Erythroblast (primary cell): ENCODE results near the gene IMMP2L.

Source experiments
- DNase-seq, 2 experiments: peaks; one replicate each; lab custom pipeline; 2025; lab: John Stamatoyannopoulos, UW
- GATA1 ChIP-seq: IDR thresholded peaks from 2 replicates; pipeline ENCODE4 v1.6.1; 2011; ENCODE audit warnings: low read depth, mild to moderate bottlenecking, control low read depth, low read length, moderate library complexity
- POLR2A ChIP-seq: IDR thresholded peaks from 2 replicates; pipeline ENCODE4 v1.6.1; 2011; ENCODE audit warnings: mild to moderate bottlenecking, low read length

The IMMP2L gene

DNA sequence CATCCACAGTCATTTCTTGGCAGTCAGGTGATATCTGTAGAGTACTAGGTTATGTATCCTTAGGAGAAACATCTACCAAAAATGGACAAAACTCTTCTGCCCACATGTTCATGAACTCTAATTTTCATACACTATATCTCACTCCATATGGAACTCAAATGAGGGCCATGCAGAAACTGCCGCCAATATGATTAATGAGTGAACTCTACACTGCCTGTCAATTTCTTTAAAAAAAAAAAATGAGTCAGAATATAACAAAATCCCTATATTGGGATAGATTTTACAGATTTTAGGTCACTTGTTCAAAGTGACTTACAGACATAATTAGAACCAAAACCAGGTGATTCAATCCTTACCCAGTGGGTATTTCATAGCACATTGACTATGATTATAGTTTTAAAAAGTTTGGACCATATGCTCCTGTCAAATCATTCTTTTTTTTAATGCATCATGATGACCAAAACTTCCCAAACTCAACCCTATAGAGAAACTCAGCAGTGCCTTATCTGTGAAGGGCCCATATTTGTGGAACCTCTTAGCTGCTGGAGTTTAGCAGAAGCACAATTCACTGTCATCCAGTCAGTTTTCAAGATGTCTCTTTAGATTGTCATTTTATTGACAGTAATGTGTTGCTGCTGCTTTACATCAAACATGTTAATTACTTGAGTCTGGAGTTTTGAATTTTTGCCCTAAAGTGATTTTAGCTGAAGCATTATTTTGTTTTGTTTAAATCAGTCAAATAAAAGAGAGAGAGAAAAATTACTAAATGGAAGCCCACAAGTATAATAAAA lies 460.2 kb downstream of the IMMP2L start:
- TF ChIP-seq GATA1 (no peak), POLR2A (no peak)

DNA sequence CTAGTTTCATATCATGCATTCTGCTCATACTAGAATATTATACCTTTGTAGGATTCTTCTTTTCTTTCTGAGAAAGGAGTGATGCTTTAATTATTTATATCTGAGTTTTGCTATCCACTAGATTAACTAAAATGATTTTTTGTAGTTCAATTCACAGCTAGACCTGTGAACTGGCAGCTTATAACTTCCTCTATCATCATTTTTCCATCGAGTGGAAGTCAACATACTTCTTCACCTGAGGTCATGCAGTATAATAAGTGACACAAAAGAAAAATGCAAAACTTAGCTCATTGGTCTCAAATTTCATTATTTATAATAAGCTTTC lies 463.4 kb downstream of the IMMP2L start:
- DNase-seq, result no peak
- no peak for TF ChIP-seq GATA1
- TF ChIP-seq POLR2A, result no peak

More for the DNA sequence above, 460.2 kb downstream of the IMMP2L start:
- DNase-seq, result no peak

DNA sequence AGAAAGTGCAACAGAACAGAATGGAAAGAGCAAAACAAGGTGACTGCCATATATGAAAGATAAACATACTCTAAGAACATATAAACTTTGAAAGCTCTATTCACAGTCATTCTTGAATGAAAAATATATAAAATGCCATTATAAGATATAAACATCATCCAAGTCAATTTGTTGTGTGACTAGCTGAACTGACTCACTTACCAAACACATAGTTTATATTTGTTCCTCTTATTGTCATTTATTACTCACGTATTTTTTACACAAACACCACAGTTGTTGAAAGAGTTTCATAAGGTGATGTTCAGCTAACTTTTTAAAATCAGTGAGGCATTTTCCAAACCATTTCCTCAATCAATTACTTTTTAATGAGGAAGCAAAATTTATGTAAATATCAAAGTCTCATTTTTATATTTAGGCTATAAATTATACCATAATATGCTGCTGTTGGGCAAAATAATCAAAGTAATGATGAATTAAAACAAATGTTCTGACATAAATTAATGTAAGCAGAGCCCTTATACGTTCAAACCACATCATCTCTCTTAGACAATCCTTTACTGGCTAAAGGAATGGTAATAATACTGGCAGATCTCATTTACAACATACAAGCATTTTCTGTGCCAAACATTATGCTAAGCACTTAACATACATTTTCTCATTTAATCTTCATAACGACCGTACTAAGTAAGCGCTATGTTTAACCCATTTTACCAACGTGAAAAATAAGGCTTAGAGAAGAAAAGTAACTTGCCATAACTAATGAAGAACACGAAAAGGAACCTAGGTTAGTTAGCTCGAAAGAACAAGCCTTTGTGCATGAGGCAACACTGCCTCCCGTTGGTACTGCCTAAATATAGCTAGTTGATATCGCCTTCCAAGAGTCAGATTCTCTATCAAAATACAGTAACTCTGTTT lies 464.0 kb downstream of the IMMP2L start:
- no peak for TF ChIP-seq GATA1
- TF ChIP-seq POLR2A, result no peak
- peak; percentile 32 to 49 for DNase-seq

DNA sequence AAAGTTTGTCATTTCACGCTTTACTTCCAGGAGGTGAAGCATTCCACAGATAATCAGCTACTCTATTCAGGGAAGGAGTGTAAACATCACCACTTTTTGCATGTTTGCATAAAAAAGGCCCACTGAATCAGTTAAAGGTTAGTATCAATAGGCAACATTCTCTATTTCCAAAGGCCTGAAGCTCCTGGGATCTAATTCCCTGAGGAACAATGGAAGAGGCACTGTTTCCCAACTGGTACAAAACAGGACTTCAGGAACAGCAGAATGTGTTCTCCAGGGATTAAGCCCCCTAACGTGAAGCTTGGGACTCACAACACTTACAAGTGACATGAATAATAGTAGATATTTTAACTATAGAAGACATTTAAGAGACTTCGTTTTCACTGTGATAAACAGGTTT lies 465.3 kb downstream of the IMMP2L start:
- no peak for DNase-seq
- TF ChIP-seq POLR2A, result no peak
- no peak for TF ChIP-seq GATA1

DNA sequence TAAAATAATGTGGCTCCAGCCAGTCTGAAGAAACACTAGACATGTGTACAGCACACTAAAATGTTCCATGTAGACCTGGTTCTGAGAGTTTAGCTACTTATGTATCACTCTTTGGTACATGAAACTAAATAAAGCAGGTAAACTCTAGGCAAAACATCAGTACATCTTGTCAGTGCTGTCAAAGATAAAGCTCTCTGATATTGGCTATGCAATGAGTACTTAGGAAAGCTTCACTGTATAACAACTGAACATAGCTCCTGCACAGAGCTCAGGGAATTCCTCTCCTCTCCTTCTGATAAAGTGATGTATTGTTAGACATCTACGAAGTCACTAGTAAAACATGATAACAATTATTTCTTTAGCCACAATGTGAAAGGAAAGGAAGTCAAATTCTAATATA lies 467.9 kb downstream of the IMMP2L start:
- TF ChIP-seq POLR2A, result no peak
- TF ChIP-seq GATA1, result no peak

DNA sequence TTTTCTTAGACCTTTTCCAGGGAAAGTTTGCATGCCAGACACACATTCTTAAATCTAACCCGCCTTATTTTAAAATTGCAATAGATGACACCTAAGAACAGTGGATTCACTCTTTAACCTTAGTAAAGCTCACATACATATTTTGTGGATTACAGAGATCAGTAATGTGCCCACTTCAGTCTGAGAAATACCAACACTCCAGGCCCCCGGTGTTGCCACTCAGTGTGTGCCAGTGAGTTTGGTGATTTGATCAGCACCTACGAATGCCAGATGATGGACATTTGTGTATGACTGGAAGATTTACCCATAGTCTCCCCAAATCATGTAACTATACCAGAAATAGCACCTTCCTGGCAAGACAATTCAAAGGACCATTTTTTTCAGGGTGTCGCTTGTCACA lies 468.8 kb downstream of the IMMP2L start:
- no peak for TF ChIP-seq POLR2A
- TF ChIP-seq GATA1, result no peak
- no peak for DNase-seq

More for the DNA sequence above, 467.9 kb downstream of the IMMP2L start:
- no peak for DNase-seq

DNA sequence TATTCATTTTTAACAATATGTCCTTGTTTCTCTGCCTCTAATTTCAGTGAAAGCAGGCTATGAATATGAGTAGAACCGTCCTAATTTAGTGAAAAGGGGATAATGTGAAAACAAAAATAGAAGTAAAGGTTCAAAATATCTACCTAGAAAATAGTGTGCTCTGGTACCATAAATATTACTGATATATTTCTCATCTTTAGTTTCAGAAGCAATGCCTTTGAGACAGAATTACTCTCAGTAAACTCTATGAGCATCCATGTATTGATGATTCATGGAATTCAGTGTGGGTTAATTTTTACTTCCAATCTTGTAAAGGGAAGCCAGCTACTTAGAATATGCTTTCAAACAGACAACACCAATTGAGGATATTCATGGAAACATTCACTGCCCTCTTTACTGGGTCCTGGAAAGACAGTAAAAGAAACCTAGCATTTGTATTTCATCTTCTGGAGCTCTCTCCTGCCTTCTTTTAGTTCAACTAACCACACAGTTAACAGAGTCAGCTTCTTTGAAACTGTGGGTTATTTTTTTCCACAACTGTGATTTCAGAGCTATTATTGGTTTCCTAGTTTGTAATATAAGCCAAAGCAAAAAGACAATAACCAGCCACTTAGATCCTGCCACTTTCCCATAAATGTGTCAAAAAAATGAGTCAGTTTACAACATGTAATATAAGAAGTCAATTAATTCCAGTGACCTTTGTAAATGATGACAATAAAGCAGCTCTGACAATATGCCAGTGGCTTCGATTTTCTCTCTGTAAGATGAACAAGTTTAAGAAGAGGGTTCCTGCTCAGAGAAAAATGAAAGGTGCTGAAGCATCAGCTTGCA lies 469.7 kb downstream of the IMMP2L start:
- TF ChIP-seq GATA1, result no peak
- DNase-seq, result no peak

DNA sequence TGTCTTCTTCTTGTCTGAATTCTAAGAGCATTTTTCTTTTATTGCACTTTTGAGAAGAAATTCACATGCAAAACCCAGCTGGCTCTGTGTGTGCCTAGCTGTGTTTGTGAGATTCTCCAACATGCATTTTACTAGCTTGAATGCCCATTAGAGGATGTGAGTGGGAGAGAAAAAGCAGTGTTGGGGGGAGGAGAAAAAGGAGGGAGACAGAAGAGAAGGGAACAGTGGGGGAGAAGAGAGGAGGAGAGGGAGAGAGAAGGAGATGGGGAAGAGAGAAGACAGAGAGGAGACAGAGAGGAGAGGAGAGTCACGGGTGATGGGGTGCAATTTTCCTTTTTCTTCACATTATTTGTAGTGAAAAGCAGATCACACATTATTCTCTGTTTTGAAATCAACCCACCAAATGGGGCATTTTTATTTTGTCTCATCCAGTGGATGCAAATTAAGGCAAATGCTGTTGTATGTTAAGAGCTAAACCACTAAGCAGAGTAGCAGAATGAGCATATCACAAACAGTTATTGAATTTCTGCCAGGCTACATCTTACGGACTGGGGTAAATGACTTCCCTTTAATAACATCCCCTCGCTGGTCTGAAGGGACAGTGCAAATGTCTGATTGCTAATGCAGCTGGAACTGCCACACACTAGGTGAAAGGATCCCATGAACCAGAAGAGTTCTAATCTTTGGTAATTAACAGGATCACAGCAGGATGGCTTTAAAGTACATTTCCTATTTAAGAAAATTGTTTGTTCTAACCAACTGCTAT lies 470.5 kb downstream of the IMMP2L start:
- TF ChIP-seq POLR2A (no peak), GATA1 (no peak)
- DNase-seq, result no peak

DNA sequence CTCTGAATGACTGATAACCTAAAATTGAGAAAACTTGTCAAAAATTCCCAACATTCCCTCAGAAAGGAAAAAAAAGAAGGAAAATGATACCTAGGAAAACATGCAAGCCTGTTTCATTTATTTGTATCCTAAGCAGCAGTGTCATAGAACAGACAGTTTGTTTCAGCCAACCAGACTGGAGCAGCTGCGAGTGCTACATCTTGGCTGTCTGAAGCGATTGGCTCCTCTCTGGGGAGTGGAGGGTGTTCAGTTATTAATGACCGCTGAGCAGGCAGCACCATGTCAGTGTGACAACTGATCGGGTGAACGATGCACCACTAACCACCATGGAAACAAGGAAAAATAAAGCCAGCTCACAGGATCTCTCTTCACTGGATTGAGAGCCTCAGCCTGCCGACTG lies 471.4 kb downstream of the IMMP2L start, which contains the start of gene LRRN3:
Gene LRRN3 (plus strand): TSS at position 282 of the 400 bp plus-strand sequence. CDS start 31,646 bp downstream, outside the sequence.
- no peak for TF ChIP-seq GATA1
- no peak for TF ChIP-seq POLR2A
- no peak for DNase-seq

DNA sequence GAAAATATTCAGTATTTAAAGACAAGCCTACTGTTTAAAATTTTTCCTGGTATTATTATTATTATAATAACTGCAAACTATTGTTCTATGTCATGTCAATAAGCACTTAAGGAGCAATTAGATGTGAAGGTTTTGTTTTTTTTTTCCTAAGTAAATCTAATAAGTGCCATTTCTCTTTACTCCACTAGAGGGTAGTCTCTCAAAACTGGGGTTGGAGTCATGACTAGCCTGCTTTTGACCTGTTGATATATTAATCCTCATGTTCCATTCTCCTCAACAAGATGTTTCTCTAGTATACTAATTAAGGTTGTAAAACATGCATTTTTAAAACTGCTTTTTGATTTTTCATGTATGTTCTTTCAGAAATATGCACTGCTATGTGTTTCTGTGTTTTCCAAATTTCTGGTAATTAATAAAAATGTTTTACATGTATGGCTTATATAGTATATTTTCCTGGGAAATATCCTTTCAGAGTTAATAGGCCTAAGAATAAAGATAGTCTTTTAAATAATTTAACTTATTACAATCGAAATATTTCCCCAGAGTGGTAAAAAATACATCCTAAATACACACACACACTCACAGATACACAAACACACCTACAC lies 472.4 kb downstream of the IMMP2L start:
- peak; percentile 51 to 65 for DNase-seq
- TF ChIP-seq POLR2A (no peak), GATA1 (no peak)

DNA sequence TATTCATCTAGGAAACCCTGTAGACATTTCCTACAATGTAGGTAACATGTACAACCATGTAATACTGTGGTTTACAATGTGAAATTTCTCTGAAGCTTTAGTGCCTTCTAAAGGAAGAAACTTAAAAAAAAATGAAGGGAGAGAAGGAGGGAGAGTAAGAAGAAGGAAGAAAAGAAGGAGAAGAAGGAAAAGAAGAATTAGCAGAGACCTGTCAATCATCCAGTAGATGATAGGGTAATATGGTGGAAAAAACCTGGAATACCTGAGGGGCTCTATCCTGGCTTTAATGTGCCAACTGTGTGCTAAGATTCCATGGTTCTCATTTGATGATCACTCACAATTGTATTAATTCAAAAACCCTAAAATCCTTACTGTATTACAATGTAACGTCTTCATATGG lies 474.0 kb downstream of the IMMP2L start:
- TF ChIP-seq GATA1 (no peak), POLR2A (no peak)
- no peak for DNase-seq

DNA sequence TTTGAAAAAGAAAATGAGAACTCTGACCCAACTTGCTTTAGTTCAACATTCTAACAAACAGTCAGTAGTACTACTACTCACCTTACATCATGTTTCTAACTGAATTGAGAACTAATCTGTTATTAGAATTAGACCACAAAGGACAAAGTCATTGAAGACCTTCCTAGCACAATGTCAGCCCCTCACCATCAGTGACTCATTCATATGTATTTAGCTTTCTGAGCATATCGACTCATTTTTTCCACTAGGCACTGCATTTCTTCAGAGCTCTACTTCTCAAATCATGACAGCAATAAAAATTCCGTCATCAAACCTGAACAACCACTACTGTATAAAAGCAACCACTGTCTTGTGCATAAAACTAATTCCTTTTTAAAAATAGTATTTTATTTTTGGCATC lies 475.8 kb downstream of the IMMP2L start:
- TF ChIP-seq POLR2A (no peak), GATA1 (no peak)
- no peak for DNase-seq
